ENCODE results near the gene RSL1D1. TPM values are rescaled to one million over a fixed set of nuclear protein-coding genes. Genes with fewer than 3 reads are reported as not detected.

Gene RSL1D1
- 148 TPM for total RNA-seq

GRCh38 chr16:11851294-11852091 lies at the start of gene RSL1D1:
Gene RSL1D1, minus strand, starts transcription at chr16:11851542. Its CDS starts 30 bp downstream, at chr16:11851512.

GRCh38 chr16:11797166-11797956 lies 54.0 kb downstream of the RSL1D1 start, which contains the start of gene ZC3H7A:
Gene ZC3H7A, minus strand, starts transcription at chr16:11797258. Its CDS starts 14,904 bp downstream, at chr16:11782354.

Other genes starting within 250 kb of the RSL1D1 start
- gene SNN, start 183.1 kb downstream of the RSL1D1 start, total RNA-seq, result 62.3 TPM
- gene TXNDC11, start 108.7 kb downstream of the RSL1D1 start, total RNA-seq, result 35.0 TPM
- 110 TPM for gene ZC3H7A, start 54.3 kb downstream of the RSL1D1 start, total RNA-seq
- gene GSPT1, start 64.4 kb upstream of the RSL1D1 start, total RNA-seq, result 87.5 TPM
- gene NPIPB2, start 90.5 kb upstream of the RSL1D1 start, total RNA-seq, result 10.0 TPM
- not detected for gene TNFRSF17, start 113.7 kb upstream of the RSL1D1 start, total RNA-seq
- gene SNX29, start 125.2 kb upstream of the RSL1D1 start, total RNA-seq, result 39.9 TPM